Measurements from ENCODE around the gene SHQ1.
"Not testable (repeated sequence)": the region's sequence is repeated elsewhere in the genome, so short reads cannot be mapped to it uniquely, and the experiment has no call there.

DNA sequence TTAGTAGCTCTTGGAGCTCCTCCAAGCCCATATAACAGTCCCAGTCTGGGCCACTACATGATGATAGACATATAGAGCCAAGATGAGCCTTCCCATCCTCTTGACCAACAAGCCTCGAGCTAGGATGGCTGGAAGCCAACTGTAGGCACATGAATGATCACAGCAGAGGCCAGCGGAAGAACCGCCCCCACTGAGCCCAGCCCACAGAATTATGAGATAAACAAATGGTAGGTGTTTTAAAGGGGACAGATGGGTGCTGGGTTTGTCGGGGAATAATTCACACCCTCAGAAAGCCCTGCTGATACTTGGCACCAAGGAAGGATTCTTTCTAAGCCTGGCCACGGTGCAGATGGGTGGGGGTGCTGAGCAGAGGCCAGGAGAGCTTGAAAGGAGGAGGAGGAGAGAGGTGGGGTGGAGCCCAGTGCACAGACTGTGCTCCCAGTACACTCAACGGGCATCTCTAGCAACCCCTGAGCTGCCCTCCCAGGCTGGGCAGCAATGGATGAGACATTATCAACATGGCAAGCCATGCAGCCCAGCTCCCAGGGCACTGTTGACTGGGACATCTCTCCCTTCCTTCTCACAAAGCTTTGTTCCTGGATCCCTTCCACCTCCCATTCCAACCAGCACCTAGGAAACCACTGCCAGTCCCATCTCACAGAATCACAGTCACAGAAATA lies 115.4 kb downstream of the SHQ1 start:
- TF ChIP-seq ZNF324 (tag by site-specific recombination; IDR thresholded peaks at IDR 0.05); ZNF24 (tag by site-specific recombination; IDR thresholded peaks at IDR 0.05); ZNF558 (tag by site-specific recombination; IDR thresholded peaks at IDR 0.05); PRDM10 (tag by site-specific recombination; IDR thresholded peaks at IDR 0.05); HOXA7 (CRISPR knock-in tag; IDR thresholded peaks at IDR 0.05; ENCODE audit: borderline replicate concordance); ZNF791 (tag by site-specific recombination; IDR thresholded peaks at IDR 0.05); ZNF416 (tag by site-specific recombination; IDR thresholded peaks at IDR 0.05); CTCF (tag by site-specific recombination; IDR thresholded peaks at IDR 0.05); ZNF10 (tag by site-specific recombination; IDR thresholded peaks at IDR 0.05); ZBTB21 (tag by site-specific recombination; IDR thresholded peaks at IDR 0.05); ZNF658 (tag by site-specific recombination; IDR thresholded peaks at IDR 0.05); ZBTB7A (tag by site-specific recombination; IDR thresholded peaks at IDR 0.05; ENCODE audit: low read depth); ZNF350 (tag by site-specific recombination; IDR thresholded peaks at IDR 0.05); SP2 (tag by site-specific recombination; IDR thresholded peaks at IDR 0.05): not testable (repeated sequence)

Data from HEK293 (cell line).